HL-60 (cell line): Measurements from ENCODE around the gene KLF5.

Experiments used
- DNase-seq, 2 experiments: peaks; one replicate each; pipeline ENCODE4 v3.0.0-alpha.2; 2010 to 2020; ENCODE audit warnings: low read depth in 1 of 2, low spot score in 1 of 2
- H3K27ac ChIP-seq: fragments of 250-450 bp; sonication (Bioruptor Pico); replicated peaks from 2 replicates; pipeline ENCODE4 v1.5.1; 2020; ENCODE audit warnings: mild to moderate bottlenecking, moderate library complexity
- H3K27me3 ChIP-seq: fragments of 250-450 bp; sonication (Bioruptor Pico); 2 replicates; pipeline ENCODE4 v1.5.1; 2021; ENCODE audit warnings: mild to moderate bottlenecking, moderate library complexity; ENCODE audit not compliant: insufficient read depth, poor library complexity, severe bottlenecking
- H3K4me3 ChIP-seq: replicated peaks from 2 replicates; pipeline ENCODE4 v1.5.1; 2011; ENCODE audit warnings: mild to moderate bottlenecking, control low read depth, low read length; ENCODE audit not compliant: insufficient read depth
- CTCF ChIP-seq: IDR thresholded peaks from one replicate; pipeline ENCODE4 v1.5.1; 2011; ENCODE audit warnings: low read length, control low read depth, inconsistent platforms; ENCODE audit not compliant: insufficient read depth
- GABPA ChIP-seq: IDR thresholded peaks from 2 replicates; pipeline ENCODE4 v1.6.1; 2012; ENCODE audit warnings: low read depth
- POLR2AphosphoS5 ChIP-seq: IDR thresholded peaks from 2 replicates; pipeline ENCODE4 v1.6.1; 2012; ENCODE audit warnings: low read depth
- SPI1 ChIP-seq: IDR thresholded peaks from 2 replicates; pipeline ENCODE4 v1.6.1; 2012; ENCODE audit warnings: low read depth, mild to moderate bottlenecking, borderline replicate concordance
- TF ChIP-seq, protein P1 (sequence below): IDR thresholded peaks from 2 replicates; pipeline ENCODE4 v1.6.1; 2012; ENCODE audit warnings: low read depth; ENCODE audit not compliant: insufficient replicate concordance

Gene KLF5

GRCh38 chr13:73090116-73090822, 31.5 kb downstream of the KLF5 start:
- TF ChIP-seq, protein P1, sequence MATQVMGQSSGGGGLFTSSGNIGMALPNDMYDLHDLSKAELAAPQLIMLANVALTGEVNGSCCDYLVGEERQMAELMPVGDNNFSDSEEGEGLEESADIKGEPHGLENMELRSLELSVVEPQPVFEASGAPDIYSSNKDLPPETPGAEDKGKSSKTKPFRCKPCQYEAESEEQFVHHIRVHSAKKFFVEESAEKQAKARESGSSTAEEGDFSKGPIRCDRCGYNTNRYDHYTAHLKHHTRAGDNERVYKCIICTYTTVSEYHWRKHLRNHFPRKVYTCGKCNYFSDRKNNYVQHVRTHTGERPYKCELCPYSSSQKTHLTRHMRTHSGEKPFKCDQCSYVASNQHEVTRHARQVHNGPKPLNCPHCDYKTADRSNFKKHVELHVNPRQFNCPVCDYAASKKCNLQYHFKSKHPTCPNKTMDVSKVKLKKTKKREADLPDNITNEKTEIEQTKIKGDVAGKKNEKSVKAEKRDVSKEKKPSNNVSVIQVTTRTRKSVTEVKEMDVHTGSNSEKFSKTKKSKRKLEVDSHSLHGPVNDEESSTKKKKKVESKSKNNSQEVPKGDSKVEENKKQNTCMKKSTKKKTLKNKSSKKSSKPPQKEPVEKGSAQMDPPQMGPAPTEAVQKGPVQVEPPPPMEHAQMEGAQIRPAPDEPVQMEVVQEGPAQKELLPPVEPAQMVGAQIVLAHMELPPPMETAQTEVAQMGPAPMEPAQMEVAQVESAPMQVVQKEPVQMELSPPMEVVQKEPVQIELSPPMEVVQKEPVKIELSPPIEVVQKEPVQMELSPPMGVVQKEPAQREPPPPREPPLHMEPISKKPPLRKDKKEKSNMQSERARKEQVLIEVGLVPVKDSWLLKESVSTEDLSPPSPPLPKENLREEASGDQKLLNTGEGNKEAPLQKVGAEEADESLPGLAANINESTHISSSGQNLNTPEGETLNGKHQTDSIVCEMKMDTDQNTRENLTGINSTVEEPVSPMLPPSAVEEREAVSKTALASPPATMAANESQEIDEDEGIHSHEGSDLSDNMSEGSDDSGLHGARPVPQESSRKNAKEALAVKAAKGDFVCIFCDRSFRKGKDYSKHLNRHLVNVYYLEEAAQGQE: no peak
- no peak for TF ChIP-seq GABPA
- no peak for TF ChIP-seq SPI1
- TF ChIP-seq CTCF: no peak
- TF ChIP-seq POLR2AphosphoS5: no peak
- DNase-seq: peak in 1 of 2 experiments; percentile 12
- Histone ChIP-seq H3K27me3 (no peaks in the 10 kb centered on the region), H3K4me3 (no peak overlapping the region), H3K27ac (no peak overlapping the region)

DNA sequence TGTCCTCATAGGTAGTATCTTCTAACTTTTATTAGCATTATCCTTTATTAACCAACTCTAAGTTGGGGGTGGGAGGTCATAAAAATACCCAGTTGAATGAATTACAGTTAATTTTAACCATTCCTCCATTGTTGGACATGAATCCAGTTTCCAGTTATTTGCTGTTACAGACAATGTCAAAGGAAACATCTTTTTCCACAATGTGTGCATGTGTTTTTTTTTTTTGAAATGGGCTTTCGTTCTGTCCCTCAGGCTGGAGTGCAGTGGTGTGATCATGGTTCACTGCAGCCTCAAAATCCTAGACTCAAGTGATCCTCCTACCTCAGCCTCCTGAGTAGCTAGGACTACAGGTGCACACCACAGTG, 32.0 kb downstream of the KLF5 start:
- Histone ChIP-seq H3K27ac (no peak overlapping the region), H3K27me3 (no peaks in the 10 kb centered on the region), H3K4me3 (no peak overlapping the region)
- DNase-seq: no peak
- TF ChIP-seq, protein P1: no peak
- TF ChIP-seq CTCF: no peak
- no peak for TF ChIP-seq SPI1
- no peak for TF ChIP-seq POLR2AphosphoS5
- no peak for TF ChIP-seq GABPA

DNA sequence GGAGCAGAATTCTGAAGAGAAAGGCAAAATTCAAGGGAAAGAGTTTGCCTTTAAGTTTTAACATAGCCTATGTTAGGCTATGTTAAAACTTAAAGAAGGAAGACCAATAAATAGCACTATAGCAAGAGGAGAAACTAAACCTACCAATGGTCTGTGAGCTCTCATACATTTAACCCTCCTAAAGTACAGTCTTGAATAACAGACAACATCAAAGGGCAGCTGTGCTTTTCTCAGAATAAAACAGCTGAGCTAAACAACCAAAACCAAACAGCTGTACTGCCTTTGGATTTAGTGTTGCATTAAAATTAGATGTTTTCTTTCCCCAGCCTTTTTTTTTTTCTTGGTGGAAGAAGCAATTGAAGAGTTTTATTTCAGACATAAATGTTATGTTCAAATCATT, 34.0 kb downstream of the KLF5 start:
- DNase-seq: no peak
- Histone ChIP-seq H3K27ac (no peak overlapping the region), H3K4me3 (no peak overlapping the region), H3K27me3 (no peaks in the 10 kb centered on the region)
- no peak for TF ChIP-seq POLR2AphosphoS5
- TF ChIP-seq, protein P1: no peak
- TF ChIP-seq SPI1: no peak
- TF ChIP-seq CTCF: no peak
- TF ChIP-seq GABPA: no peak
